GM12873 (cell line): ENCODE measurements around the gene CACNA1D.

Experiments used
- CTCF ChIP-seq: IDR thresholded peaks from 2 replicates; pipeline ENCODE4 v1.5.1; 2012; ENCODE audit warnings: low read depth, mild to moderate bottlenecking, moderate library complexity, low read length, control low read depth; ENCODE audit not compliant: insufficient read depth; ENCODE audit errors: missing control alignments

CACNA1D gene

GRCh38 chr3:53835257-53835656 is 340.8 kb downstream of the CACNA1D start:
- TF ChIP-seq CTCF = no peak

- TF ChIP-seq CTCF = no peak
Observed at GRCh38 chr3:53836084-53836872, 341.9 kb downstream of the CACNA1D start.

GRCh38 chr3:53837331-53837730 is 342.9 kb downstream of the CACNA1D start:
- TF ChIP-seq CTCF = no peak

- TF ChIP-seq CTCF = no peak
Observed at GRCh38 chr3:53841296-53841695, 346.9 kb downstream of the CACNA1D start.

DNA sequence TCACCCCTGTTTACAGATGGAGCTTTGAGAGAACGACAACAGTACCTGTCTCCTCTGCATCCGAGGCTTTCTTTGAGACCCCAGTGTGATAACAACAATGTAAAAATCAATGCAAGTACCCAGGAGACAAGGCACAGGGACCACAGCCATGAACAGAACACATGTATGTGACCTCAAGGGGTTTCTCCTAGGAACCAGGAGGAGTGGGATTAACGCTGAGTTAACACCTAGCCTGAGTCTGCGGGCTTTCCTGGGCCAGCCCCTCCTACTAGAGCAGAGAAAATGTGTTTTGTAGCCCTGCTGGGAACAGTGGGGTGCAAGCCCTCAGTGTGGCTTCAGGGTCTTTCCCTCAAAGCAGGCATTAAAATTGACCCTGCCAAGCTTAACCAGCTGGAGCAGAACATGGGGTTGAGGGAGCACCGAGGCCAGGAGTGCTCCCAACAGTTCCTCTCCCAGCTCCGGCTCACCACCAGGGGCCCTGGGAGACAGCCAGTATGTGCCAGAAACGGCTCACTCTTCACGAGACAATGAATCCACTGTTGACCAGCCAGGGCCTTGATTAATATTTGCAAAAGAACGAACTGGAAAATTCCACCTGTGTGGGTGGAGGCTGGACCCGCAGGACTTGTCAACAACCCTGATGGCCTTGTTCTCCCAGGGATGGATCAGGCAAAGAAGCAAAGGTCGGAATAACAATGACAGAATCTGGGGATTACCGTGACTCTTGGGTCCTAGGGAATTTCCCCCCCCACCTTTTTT is 348.2 kb downstream of the CACNA1D start:
- no peak for TF ChIP-seq CTCF

DNA sequence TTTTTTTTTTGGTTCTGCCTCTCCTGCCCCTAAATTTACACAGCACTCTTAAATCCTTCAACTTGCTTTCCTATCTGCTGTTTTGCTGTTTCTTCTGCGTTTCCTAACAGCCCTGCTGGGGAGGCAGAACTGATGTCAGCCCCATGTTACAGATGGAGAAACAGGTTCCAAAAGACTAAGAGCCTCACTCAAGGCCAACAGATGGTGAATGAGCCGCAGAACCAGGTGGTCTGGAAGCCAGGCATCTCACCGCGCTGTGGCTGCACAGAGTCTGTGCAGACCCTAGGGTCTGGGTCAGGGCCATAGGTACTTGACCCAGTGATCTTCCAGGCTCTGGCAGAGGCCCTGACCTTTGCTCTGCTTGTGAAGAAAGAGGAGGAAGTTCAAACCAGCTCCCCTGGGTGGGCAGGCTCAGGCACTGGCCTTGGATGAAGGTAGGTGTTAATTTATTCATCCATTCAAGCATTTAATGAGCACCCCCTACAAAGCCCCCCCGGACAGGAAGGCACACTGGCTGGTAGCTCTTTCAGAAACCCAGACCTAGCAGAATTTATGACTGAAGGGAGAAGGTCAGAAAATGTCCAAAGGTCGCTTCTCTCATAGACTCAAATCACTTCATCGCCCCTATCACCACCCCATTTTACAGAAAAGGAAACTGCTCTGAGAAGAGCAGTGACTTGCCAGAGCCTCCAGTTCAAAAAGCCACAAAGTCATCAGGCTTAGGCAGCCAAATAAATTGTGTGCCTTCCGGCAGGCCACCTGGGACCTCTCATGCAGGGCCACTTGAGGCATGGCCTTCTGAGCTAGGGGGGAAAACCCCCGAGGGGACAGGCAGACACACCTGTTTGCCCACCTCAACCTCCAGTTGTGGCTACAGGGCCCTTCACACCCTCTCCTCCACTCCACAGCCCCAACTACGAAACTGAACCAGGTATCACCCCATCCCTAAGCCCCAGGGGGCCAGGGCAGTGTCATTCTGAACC is 349.1 kb downstream of the CACNA1D start:
- no peak for TF ChIP-seq CTCF
